HG03095 (cell line): Measurements from ENCODE around the gene GINS2.

ENCODE experiments used
- ATAC-seq: cut with Tn5 transposase; IDR thresholded peaks from one replicate; pipeline ENCODE4 v1.9.1; 2021; ENCODE audit warnings: moderate library complexity; ENCODE audit not compliant: unreplicated experiment

Gene GINS2

DNA sequence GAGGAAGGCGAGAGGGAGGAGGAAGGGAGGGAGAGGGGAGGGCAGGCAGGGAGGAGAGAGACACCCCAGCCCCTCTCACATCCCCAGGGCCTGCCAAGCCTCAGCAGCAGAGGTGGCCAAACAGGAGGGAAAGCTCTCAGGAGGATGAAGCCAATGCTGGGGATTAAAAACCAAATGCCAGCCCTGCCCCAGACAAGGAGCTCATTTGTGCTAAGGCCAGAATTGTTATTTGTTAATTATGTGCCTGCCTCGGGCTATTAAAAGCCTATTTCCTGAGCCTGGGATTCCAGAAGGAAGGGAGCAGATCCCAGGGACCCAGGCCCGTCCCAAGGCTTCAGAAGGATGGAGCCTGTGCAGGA, 27.9 kb upstream of the GINS2 start:
- ATAC-seq: no peak

DNA sequence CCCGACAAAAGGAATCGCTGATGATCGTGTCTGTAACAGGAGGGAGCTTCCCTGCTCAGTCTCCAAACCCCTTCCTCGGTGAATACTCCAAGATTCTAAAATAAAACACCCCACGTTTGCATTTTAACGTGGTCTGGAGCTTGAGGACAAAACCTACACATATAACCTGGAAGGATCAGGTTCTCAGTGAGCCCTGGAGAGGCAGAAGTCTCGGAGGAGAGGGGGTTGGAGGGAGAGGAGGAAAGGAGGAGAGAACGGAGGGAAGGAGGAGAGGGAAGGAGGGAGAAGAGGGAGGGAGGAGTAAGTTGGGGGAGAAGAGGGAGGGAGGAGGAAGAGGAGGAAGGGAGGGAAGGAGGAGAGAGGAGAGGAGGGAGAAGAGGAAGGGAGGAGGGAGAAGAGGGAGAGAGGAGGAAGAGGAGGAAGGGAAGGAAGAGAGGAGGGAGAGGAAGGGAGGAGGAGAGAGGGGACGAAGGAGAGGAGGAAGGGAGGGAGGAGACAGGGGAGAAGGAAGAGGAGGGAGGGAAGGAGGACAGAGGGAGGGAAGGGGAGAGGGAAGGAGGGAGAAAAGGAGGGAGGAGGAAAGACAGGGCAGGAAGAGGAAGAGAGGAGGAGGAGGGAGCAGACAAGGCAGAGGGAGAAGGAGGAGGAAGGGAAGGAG, 27.4 kb upstream of the GINS2 start:
- no peak for ATAC-seq

DNA sequence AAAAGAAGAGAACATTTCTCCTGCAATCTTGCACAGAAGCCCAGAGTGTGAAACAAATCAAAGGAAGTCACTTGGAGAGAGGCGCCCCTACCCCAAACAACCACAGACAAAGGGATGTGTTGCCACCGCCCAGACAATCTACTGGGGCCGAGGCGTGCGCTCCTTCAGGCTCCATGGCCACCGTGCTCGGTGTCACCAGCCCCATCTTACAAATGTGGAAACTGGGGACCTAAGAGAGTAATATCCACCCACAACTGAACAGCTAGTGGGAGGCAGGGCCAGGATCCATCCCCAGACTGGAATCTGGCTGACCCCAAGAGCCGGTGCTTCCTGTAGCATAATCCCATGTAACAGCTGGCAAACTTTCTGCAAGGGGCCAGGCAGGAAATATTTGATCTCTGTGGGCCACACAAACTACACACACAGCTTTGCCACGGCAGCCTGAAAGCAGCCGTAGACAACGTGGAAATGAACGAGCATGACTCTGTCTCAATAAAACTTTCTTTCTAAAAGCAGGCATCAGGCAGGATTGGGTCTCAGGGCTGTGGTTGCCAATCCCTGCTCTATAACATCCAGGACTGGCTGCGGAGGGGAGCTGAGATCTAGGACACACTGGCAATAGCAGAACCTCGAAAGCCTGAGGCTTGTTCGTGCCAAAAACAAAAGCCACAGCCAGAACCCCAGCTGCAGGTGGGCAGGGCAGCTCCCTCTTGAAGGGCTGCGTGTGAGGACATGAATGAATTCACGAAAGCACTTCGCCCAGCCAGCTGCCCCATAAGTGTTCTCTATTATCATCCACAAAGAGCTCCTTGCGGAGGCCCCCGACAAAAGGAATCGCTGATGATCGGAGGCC, 26.6 kb upstream of the GINS2 start:
- ATAC-seq: no peak

DNA sequence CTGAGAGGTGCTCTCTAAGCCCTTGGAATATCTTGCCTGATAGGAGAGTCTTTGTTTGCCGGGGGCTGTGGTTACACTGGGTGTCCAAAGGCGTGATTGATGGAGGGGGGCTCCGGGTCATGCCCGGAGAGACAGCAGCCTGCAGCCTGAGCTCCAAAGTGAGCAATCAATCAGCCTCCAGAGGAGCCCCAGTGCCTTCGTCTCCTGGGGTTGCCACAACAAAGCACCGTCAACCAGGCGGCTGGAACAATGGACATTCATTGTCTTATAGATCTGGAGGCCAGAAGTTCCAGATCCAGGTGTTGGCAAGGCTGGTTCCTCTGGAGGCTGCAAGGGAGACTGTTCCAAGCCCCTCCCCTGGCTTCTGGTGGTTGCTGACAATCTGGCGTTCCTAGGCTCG, 24.0 kb upstream of the GINS2 start:
- no peak for ATAC-seq

DNA sequence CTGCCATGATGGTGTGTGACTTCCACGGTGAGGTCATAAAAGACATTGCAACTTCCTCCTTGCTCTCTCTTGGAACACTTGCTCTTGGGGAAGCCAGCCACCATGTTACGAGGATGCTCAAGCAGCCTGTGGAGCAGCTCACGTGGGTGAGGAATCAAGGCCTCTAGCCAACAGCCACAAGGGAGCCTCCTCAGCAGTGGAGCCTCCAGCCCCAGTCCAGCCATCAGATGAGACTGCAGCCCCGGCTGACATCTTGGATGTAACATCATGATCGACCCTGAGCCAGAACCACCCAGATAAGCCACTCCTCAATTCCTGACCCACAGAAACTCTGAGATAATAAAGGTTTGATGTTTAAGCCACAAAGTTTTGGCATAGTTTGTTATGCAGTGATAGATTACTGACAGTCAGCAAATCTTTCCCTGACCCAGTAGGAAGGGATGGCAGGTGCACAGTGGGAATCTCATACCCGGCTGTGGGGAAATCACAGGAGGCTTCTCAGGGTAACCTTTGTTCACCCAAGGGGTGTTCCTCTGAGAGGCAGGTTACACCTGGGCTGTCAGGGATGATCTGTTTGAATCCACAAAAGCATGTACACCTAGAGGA, 23.3 kb upstream of the GINS2 start:
- no peak for ATAC-seq

DNA sequence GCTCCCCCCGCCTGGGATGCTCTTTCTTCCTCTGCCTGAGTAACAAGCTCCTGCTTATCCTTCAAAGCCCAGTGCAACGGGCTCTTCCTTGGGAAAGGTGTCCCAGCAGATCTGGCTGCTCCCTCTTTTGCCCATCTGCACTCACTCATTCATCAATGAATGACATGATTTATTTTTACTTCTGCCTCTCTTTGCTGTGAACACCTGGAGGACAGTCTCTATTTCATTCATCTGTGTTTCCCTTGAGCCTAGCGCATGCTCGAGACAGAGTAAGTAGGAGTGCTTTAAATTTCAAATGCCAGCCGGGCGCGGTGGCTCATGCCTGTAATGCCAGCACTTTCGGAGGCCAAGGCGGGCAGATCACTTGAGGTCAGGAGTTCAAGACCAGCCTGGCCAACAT, 22.0 kb upstream of the GINS2 start:
- no peak for ATAC-seq

DNA sequence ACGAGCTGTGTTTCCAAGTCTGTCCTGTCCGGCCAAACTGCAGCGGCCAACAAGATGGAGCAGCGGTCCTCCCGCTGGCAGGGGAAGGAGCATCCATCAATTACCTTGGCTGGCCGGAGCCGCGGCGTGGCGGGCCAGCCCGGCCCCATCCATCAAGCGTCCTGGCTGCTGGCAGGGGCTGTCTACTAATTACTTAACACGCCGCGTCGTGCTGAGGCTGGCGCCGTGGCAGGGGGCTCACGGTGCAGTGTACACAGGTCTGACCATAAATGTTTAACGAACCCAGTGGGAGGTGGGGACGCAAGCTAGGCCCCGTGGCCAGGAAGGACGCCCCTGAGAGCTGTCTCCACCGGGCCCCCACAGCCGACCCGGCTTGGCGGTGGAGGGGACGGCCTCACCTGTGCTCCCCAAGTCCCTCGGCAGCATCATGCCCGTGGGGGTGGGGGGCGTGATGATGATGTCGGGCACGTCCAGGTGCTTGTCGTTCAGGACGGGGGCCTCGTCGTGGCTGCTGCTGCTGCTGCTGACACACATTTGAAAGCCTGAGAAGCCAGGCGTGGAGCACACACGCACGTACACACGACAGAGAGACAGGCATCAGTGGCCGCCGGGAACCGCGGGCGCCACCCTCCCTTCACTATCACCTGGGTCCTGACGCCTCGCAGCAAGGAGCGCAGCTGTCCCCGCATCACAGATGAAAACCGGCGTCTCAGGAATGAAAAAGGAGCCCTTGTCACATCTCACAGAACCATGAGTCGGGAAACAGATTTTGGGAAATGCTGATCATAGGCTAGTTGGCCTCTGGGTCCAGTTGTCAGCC, 21.2 kb upstream of the GINS2 start:
- ATAC-seq: no peak

DNA sequence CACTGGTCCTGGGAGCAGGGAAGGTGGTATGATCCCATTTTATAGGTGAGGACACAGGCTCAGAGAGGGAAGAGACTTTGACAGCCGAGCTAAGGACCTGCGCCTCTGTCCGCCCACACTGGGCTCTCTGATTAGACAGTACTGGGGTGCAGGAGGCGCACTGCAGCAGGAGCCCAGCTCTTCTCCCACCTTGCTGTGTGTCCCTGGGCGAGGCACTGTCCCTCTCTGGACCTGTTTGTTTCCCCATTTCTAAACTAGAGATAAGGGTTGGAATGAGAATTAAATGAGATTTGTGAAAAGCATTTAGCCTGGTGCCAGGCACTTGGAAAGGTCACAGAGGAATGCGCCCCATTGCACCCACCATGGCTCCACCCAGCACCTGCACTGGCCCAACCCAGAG, 19.6 kb upstream of the GINS2 start:
- ATAC-seq: no peak

DNA sequence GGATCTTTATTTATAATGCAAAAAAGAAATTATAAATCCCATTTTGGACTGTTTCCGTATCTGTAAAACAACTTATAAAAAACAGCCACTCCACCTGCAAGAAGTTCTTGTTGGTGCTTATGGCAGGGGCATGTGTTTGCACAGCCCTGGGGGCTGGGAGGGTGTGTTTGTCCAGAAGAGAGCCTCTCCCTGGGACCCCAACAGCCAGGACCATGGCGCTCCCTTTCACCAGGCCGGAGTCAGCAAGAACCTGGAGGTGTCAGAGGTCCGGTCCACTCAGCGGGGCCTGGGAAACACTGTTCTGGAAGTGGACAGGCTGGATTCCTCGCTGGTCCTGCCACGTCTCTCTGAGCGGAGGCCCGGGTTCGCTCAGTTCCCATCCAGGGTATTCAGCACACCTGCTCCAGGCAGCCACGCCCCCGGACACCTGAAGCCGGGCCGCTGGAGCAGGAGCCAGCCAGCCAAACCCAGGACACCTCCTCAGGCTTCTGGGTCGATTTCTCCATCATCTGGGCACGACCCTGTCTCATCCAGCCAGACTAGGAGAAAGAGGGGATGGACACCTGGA, 18.9 kb upstream of the GINS2 start:
- ATAC-seq: no peak

DNA sequence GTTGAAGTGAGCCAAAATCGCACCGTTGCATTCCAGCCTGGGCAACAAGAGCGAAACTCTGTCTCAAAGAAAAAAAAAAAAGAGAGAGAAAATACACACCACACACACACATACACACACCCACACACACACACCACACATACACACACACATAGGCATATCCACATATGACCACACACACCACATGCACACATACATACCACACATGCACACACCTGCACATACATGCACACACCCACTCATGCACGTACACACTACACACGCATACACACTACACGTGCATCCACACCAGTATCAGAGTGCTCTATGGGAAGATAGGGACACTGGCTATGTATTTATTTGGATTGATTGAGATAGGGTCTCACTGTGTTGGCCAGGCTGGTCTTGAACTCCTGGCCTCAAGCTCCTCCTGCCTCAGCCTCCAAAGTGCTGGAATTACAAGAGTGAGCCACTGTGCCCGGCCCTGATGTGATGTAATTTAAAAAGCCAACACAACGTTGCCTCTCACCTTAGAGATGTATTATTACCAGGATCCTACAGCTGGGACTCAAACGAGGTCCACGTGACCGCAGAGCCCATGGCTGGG, 17.8 kb upstream of the GINS2 start:
- ATAC-seq: no peak

DNA sequence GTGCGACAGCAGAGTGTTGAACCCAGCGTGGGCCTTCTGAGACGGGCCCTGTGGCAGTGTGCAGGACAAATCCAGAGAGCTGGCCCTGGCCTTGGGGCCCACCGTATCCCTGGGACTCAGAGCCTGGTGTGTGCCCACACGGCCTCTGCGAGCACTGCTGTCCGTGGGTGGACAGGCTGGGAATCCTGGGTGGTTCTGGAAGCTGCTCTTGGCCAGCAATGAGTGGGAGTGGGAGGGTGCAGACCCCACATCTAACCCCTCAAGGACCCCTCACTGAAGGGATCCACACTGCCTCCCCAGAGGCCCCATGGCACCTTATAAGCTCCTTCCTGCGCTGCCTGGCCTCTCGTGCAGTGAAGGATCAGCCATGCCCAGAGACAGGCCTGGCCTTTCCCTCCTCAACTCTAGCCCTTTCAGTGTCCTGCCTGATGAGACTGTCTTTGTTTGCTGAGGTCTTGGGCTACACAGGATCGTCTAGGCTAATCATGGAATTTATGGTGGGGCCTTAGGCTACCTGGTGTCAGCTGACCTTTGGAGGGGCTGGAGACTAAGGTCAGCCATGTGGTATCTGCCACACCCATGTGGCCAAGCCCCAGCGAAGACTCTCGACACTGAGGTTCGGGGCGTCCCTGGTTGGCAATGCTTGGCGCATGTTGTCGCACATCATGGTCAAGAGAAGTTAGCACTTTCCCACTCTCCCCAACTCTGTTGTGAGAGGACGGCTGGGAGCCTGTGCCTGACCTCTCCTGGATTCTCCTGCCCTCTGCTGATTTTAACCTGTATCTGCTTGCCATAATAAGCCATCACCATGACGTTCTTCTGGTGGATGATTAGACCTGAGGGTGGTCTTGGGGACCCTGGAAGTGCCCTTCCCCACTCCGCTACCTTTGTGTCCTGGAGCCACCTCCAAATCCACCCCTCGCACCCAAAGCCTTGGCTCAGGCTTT, 16.4 kb upstream of the GINS2 start:
- no peak for ATAC-seq

DNA sequence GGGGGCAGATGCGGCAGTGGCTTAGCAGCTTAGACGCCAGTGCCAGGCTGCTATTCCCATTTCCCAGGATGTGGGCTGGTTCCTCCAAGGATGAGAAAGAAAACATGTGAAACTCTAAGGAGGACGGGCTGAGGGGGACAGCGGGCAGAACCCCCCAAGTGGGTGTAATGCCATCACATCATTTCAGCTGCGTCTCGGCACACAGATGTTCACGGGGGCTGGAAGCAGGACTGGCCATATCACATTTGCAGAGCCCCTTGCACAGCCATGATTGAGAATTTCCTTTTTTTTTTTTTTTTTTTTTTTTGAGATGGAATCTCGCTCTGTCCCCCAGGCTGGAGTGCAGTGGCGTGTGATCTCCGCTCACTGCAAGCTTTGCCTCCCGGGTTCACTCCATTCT, 15.3 kb upstream of the GINS2 start:
- no peak for ATAC-seq

DNA sequence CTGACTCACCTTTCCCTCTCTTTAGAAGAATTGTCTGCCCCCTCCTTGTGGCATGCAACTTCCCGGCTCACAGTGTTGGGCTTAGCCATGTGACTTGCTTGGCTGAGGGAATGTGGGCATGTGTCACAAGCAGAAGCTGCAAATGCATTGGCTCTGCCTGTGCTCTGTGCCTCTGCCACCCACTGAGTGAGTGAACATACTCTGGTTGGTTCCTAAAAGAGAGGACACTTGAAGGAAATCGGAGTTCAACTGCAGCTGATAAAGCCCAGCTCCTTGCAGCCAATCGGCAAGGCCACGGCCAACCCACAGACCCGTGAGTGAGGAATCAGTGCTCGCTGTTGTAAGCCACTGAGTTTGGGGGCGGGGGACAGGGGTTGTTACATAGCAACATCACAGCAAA, 10.9 kb upstream of the GINS2 start:
- ATAC-seq: no peak

DNA sequence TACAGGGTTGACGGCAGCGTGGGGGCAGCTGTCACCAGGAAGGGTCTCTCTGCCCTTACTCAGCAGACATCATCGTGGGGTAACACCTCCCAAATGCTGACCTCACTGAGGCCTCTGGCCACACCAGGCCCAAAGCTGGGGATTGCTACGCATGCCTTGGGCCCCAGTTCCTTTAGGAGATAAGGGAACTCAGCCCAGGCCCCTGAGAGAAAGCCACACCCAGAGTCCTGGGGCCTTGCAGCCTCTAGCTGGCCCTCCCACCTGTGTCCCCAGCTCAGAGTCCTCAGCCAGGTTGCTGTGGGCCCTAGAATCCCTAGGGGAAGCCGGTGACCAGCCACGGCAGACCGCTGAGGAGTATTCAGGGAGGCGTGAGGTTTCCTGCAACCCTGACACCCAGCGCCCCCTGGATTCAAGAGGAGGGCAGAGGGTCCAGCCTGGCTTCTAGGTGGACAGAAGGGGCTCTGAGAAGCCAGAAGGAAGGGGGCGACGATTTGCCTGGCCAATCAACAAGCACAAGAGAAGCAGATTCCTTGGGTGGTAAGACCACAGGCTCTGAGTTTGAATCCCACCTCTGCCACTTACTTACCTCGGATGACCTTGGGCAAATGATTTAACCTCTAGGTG, 10.3 kb upstream of the GINS2 start:
- no peak for ATAC-seq

DNA sequence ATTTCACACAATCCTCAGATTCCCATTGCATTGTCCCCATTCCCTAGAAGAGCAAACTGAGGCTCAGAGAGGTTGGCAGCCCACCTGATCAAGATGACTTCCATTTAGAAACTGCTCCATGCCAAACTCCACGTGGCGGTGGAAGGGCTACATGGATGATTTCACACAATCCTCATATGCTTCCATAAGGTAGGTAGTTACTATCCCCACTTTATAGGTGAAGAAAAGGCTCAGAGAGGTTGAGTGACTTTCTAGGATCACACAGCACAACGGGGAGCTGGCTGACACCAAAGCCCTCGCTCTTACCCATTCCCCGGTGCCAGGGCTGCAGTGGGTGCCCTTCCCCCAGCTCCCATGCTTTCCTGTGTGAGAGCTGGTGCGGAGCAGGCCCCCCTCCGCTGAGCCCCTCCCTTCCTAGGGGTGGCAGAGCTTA, 9.7 kb upstream of the GINS2 start:
- ATAC-seq: no peak

DNA sequence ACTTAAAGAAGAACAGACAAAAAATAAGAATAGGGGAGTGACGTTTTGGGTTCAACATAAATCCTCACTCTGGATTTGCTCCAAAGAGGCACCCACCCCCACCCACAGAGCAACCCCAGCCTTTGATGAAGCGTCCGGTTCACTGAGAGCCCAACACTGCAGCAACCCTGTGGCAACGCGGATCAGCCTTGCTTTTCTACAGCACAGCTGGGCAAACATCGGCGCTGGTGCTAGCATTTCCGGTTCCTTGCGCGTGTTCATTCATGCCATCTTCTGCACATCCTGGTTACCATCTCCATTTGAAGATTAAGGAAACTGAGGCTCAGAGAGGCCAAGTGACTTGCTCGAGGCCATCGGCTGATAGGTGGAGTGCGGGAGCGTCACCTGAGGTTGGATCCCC, 8.7 kb upstream of the GINS2 start:
- no peak for ATAC-seq

DNA sequence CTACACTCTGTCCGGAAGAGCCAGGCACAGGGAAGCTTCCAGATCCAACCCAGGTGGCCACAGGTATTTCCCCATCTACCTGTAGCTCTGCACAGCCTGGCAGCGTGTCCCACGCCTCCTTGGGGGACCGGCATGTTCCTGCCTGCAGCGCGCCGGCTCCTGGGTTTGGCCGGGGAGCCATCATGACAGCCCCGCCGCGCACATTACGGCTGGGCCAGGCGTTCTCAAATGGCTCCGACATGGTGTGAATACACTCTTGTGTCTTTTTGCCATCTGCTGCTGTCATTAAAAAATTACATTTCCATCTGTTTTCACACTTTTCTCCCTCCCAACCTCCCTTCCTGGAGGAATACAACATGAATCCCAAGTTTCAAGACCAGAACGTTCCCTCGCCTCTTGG, 8.0 kb upstream of the GINS2 start:
- ATAC-seq: no peak

DNA sequence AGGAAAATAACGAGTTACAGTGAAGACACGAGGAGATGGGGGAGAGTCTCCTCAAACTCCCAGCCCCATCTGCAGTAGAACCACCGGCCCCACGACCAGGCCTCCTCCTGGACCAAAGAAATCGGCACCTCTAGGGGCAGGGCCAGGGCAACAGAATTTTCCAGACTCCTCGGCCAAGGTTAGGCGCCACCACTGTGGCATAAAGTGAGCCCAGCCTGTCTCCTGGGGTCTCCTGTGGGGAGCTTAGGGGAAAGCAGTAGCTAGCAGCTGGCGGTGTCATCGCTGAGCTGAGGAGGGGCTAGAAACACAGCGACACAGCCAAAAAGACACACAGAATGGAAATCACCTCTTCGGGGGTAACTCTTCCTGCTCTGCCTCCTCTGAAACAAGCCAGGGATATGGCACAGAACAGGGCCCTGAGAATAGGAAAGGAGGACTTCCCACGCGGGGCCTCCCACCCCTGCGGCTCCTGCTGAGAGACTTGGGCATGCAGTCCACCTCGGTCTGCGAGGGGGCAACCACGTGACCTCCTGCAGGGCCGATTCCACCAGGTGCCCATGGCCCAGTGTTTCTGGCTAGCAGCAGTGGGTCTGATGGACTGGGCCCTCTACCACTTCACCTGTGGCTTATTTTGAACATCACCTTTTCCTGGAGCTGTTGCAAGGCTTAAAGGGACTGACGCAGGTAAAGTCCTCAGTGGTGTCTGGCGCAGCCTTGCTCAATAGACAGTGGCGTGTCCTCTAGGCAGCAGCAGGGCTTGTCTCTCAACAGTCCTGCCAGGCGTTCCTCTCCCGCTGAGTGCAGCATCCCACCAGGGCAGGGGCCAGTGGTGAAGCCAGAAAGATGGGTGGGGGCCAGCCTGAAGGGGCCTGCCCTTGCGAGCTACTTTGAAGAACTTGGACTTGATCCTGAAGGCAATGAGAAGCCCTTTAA, 6.7 kb upstream of the GINS2 start:
- ATAC-seq: no peak
